GM13977 (cell line): ENCODE measurements around the gene RNF103.

Experiments
- DNase-seq: peaks from one replicate; pipeline ENCODE4 v3.0.0; 2012; ENCODE audit warnings: low spot score
- CTCF ChIP-seq: IDR thresholded peaks from 2 replicates; pipeline ENCODE4 v1.5.1; 2012; ENCODE audit warnings: mild to moderate bottlenecking, control low read depth; ENCODE audit not compliant: insufficient read depth; ENCODE audit errors: extremely low read depth, missing control alignments
- in situ Hi-C: fragments of 300-500 bp; cut with MboI; formaldehyde crosslinking; loops from one replicate; pipeline ENCODE4 v1.12.0; 2022; ENCODE audit warnings: low sequenced_read_pairs, low pct_unique_long_range_greater_than_20kb, mixed read lengths, inconsistent platforms; ENCODE audit not compliant: unreplicated experiment

Gene RNF103

GRCh38 chr2:86627550-86627949 lies 3.9 kb upstream of the RNF103 start:
- DNase-seq, result no peak
- TF ChIP-seq CTCF, result no peak
- in situ Hi-C loops, result no loop called here

- TF ChIP-seq CTCF, result no peak
- in situ Hi-C loops, result no loop called here
- DNase-seq, result no peak
Measured at GRCh38 chr2:86625096-86625495, 1.4 kb upstream of the RNF103 start.

- TF ChIP-seq CTCF, result no peak
- in situ Hi-C loops, result no loop called here
- DNase-seq, result no peak
Measured at GRCh38 chr2:86624267-86624547, 542 bp upstream of the RNF103 start.

GRCh38 chr2:86623043-86623493 lies 597 bp downstream of the RNF103 start:
- in situ Hi-C loops, result no loop called here
- peak; percentile 79 for DNase-seq
- no peak for TF ChIP-seq CTCF

GRCh38 chr2:86622519-86623042 lies 1.1 kb downstream of the RNF103 start:
- no peak for TF ChIP-seq CTCF
- DNase-seq, result no peak
- in situ Hi-C loops, result no loop called here

GRCh38 chr2:86621280-86621943 lies 2.3 kb downstream of the RNF103 start:
- TF ChIP-seq CTCF, result no peak
- DNase-seq, result no peak
- in situ Hi-C loops, result no loop called here
